DMS153 treated with DMSO at 0.1 percent for 48 hours (cell line): Measurements from ENCODE around the gene HEPACAM2.

Experiments
- DNase-seq: peaks from one replicate; lab custom pipeline; 2025; ENCODE audit not compliant: unreplicated experiment; lab: John Stamatoyannopoulos, UW

The HEPACAM2 gene

DNA sequence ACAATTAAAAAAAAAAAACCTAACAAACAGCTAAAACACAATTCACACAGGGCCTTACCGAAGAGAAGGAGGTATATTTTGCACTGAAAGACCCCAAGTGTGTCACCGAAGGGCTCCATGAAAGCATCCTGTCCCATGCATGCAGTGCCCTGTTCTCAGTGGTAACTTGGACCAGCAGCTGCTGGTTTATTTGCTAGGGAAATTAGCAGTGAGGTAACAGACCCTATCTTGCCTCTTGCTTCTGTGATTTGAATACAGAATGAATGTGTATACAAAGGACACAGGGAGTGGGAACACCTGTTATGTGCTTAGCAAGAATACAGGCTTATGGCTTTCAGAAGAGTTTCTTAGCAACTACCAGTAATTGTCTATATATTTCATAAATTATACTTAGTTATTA is at the start of gene HEPACAM2:
HEPACAM2 (minus strand) TSS at position 160 of the 400 bp plus-strand sequence.
- DNase-seq: peak; percentile 86

DNA sequence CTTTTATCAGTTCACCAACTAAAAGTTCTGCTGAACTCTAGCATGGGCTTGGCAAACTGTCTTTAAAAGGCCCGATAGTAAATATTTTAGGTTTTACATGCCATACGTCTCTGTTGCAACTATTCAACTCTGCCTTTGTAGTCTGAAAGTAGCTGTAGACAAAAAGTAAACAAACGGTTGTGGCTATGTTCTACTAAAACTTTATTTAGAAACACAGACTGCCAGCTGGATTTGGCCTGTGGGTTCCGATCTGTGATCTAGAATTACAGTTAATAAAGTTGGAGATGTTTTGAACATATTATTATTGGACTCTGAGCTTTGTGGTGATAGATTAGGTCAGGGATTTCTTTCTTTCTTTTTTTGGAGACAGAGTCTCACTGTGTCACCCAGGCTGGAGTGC is 39.0 kb upstream of the HEPACAM2 start:
- DNase-seq: no peak

DNA sequence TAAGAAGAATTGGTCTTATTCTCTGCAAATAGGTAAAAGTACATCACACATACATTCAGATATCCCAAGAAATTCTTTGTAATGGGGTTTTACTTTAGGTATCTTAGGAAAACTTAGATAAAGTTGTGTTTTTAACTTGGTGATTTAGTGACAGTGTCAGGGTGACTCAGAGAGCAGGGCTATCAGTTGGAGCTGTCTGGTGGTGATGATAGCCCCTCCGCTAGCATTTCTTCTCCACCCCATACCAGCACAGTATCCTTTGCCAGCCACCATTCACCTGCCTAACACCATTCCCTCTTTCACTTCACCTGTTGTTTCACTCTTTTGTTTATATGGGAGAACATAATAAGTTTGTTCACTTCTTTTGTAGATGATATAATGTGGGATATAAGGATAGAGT is 36.3 kb upstream of the HEPACAM2 start:
- no peak for DNase-seq

DNA sequence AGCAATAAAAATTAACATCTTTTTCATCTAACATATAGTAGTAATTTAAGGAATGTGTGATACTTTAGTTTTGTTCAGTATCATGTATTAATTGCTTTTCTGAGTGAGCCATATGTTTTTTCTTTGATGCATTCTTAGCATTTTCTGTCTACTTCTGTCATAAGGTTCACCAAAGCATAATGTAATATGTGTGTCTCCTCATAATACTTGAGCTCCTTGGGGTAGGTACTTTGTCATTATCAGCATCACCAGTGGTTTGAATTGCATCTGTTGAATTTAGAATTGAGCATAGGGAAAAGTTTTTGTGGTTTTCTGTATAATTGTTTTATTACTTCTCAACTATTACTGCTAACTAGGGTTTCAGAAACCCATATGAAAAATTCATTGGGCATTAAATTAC is 32.4 kb upstream of the HEPACAM2 start:
- no peak for DNase-seq

DNA sequence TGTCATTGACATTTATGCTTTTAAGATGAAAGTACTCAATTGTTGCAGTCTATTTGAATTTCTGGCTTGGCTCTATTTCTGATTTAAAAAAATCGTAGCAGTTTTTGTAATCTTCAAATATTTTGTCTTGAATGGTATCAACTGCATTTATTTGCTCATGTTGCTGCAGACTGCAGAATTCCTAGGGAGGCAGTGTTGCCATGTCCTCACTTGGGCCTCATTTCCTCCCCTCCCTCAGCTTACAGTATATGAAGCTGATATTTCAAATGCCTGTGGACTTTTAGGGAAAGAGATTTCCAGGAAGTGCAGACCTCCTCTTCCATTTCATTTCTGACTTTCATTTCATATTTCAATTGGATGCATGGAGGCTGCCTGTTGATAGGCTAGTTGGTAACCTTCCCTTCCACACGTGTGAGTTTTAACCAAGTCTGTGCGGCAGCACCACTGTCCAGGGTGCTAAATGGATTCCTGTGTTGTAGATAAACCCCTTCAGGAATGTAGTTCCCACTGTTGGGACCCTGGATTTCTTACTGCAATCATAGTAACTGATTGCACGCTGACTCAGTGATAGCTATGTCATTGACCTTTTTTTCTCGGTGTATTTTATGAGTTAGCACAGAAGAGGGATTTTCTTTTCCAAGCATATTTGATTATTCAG is 23.4 kb upstream of the HEPACAM2 start:
- no peak for DNase-seq

DNA sequence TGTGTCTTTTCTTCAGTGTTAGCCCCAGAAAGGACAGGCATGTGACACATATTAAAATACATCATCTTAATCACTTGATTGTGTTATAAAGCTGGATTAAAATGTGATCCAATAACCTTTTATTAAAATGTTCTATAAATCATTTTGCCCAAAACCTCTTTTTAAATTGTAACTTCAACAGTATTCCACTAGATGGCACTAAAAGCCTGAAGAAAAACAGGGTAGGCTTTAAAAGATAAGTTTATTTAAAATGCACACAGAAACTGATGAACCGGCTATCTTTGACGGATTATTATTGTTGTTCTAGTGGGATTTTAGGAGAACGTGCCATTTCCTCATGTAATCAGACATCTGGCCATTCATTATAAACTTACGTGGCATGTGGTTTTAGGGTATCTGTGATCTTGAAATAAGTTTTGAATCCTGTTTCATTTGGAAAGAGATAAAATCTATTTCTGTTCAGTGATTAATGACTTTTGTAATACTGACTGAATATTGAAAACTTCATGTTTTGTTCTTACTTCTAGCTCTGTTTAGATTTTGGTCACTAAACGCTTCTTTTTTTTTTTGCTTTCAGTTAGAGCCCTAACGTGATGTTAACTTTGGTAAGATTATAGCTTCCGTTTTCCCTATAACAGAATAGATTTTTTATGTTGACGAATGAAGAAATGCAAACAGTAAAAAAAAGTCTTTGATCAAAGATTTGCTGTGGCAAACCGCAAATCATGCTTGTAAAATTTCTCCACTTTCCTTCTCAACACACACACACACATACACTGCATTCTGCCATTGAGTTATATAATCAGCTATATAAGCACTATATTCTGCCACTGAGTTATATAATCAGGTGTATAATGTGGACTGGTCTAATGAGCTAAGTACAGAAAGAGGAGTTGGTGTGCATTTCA is 19.5 kb upstream of the HEPACAM2 start:
- no peak for DNase-seq

DNA sequence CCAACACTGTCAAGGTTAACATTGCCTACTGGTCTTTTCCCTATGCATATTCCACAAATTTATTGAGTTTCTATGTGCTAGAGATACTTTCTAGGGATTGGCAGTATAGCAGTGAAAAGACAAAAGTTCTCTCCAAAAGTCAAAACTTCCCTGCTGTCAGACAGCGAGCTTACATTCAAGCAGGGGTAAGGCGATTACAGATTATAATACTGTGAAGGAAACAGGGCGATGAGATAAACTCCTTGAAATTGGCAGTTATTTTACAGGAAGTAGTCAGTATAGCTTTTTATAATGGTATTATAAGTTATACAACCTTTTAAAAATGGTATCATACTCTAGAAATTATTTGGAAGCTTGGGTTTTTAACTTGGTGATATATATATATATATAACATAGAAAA is 15.8 kb upstream of the HEPACAM2 start:
- DNase-seq: no peak

DNA sequence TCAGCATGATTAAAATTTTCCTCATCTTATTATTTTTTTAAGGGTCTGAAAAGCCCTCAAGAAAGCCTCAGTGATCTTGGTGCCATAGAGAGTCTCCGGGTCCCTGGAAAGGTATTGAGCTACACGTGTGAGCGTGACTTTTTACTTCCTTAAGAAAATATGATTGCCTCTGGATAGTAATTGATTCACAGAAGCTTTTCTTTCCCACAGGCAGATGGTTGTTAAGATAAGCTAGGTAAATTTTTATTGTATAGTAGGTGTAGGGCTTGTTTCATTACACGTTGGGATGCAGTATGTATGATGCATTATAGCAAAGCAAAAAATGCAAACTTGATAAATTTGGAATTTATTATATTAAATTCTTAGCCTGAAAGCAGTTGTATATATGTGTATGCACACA is 13.6 kb upstream of the HEPACAM2 start:
- no peak for DNase-seq

DNA sequence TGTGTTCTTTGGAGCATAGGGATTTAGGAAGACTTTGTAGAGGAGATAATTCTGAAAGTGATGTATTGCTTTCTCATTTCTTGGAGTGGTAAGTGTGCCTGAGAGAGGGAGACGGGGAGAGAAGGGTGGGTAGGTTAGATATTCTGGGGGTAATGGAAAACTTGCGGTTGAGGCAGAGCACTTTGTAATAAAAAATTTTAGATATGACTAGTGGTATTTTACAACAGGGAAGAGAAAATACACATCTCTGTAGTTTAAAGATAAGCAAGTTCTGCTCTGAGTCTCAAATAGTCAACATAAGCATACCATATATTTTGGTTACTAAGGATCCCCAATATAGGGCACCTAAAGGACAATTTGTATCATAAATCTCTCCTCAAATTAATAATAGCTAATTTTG is 12.5 kb upstream of the HEPACAM2 start:
- no peak for DNase-seq

DNA sequence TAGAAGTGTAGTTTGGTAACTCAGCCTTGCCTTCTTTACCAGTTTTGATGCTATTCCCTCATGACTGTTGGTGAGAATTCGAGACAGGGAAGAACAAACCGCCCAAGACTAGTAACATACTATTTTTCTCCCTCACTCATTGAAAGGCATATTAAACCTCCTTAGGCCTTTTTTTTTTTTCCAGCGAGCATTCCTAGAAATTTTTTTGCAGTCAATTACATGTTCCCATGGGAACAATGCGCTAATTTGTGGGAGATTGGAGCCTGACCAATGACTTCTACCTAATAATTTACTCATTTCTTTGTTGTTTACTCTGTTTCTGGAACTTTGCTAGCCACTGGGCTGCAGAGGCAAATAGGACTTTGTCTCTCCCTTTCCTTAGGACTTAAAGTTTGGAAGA is 11.9 kb upstream of the HEPACAM2 start:
- DNase-seq: no peak

DNA sequence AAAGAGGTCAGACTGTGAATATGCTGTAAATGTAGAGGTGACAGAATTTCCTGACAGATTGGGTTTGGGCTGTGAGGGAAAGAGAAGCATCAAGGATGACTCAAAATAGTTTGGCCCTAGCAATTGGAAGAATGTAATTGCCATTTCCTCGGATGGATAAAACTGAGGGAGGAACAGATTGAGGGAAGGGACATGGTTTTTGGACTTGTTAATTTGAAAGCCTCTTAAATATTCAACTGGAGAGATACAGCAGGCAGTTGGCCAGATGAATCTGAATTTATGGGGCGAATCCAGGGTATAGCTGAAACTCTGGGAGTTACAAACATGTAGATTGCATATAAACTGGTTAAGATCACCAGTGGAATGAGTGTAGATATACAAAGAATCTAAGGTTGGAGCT is 9.3 kb upstream of the HEPACAM2 start:
- DNase-seq: no peak

DNA sequence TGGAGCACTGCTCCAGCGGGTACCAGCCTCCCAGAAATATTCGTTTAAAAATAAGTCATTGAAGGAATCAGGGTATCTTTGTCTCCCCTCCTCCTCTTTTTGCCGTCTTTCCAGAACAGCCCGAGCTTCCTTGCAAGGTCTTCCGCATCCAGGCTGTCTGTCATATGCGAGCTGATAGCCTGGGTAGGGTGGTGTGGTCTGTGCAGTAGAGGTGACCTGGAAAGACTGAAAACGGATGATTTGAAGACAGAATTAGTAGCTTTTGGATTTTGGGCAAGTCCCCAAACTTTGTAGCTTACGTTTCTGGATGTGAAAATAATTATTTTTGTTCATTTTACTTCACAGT is 6.4 kb upstream of the HEPACAM2 start:
- no peak for DNase-seq

DNA sequence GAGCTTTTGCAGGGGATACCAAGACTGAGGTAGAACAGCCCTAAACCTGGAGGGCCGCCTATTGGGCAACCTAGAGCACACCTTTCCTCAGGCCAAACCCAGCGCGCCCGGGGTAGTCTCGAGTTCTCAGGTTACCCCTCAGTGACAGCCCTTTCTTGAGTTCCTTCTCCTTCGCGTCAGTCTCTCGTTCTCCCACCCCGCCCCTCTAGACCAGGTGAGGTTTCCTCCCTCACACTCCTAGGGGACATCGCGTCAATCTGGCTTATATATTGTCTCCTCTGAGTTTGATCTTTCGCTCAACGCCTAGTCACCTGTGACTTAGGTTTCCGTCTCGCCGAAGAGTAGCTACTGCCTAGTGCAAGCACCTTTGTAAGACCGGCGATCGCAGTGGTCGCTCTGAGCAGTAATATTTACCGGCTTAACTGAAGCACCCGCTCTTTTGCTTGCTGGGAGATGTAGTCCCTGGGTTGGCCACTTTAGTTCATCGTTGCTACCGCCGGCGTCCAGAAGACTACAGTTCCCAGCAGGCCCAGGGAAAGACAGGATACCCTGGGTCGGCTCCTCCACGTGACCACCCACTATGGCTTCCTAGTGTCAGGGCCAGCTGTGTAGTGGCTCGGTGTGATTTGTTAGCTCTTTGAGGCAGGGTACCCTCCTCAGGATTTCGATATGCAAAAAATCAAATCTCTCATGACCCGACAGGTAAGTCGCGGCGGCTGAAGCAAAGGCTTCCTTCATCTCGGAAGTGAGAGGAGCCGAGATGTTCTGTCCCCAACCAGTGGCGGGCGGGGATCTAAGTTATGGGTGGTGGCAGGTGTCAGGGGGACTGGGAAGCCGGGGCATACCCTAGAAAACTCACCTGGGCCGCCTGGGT is 5.8 kb upstream of the HEPACAM2 start, which contains the start of gene VPS50:
VPS50 (plus strand) TSS at position 568 of the 874 bp plus-strand sequence; CDS start at position 670, 102 bp downstream.
- DNase-seq: peak; percentile 97

DNA sequence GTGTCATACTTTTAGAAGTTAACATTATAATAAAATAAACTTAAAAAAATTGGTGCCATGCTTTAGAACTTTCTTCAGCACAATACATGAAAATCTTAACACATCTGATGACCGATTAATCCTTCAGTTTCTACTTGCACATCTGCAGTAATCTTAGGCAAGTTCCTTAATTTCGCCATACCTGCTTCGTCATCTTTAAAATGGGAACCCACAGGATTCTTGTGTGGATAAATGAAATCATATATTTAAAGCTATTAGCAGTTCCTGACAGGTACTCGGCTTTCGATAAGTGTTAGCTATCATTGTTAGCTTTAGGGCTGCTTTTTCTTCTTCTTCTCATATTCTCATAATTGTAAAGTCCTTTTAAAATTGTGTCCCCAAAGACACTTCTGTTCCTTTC is 5.0 kb upstream of the HEPACAM2 start:
- DNase-seq: no peak

DNA sequence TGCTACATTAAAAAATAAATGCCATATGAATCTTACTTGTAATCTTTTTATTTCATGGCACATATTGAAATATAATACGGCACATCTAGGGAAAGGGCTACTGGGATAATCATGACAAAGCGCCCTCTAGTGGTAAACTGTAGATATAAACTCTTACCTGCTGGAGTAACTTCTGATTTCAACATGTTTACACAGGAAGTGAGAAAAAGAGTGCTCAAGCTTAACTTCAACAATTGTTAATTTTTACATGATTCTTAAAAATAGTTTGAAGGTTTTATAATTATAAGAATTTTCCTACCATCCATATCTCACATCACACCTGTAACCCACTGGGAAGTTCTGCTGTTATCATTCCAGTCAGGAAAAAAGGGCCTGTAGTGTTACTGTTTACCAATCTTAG is 2.0 kb upstream of the HEPACAM2 start:
- DNase-seq: peak; percentile 89

DNA sequence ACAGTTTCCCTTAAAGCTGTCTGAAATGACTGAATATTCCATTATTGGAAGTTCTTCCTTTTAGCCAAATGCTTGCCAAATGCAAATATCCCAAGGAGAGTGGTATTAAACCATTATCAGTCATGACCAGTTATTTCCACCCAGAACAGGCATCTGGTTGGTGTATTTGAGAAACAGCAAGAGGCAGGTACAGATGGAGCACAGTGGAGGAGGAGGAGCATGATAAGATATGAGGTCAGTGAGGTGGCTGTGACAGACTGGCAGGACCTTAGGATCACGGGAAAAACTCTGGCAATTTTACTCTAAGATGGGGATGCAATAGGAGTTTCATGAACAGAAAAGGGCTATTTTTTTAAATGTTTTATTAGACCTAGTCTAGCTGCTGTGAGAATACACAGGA is 6.4 kb downstream of the HEPACAM2 start:
- DNase-seq: no peak

DNA sequence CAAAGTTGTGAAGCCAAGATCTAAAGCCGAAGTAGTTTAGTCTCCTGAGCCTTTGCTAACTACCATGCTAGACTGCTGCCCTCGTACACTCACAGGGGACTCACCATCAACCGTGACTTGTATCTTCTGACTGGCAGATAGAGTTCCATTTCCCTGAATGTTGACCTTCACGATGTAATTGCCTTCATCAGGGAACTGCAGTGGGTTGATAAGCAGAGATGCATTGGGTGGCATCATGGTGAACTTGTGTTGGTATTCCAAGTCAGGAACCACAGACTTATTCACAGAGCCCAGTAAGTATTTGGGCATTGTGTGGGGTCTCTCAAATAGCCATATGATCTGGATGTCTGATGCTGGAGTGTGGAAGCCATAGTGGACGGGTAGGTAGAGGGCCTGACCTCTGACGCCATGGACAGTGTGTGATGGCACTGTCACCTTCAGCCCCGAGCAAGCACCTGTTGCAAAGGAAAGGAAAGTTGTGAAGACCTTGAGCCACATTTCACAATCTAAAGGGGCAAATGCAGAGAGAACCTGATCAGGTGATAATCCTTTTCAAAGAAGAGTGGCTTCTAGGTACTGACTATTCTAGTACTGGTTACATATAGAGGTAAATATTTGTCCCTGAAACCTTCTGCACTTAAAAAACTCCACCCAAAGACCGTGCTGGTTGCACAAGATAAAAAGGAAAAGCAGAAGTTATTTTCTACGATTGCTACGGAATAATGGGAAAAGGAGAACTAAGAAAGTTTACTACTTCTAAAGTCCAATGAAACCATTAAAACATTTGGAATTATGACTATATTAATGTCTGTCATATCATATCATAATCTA is 7.1 kb downstream of the HEPACAM2 start:
- no peak for DNase-seq

DNA sequence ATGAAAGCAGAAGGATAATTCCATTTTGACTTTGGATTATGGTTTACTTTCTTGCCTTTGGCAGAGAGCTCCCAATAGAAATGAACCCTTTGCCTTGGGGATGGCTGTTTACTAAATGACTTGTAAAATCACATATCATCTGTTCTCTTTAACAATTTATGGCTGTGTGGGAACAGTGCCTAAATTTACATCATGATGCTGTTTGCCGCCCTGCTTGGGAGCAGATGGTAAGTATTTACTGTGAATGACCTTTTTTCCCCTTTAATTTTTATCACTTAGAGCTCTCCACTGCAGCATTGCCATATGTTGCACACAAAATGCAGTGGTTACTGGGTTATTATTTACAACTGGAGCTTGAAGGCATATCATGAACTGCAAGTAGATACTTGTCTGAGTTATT is 13.4 kb downstream of the HEPACAM2 start:
- DNase-seq: peak; percentile 65

DNA sequence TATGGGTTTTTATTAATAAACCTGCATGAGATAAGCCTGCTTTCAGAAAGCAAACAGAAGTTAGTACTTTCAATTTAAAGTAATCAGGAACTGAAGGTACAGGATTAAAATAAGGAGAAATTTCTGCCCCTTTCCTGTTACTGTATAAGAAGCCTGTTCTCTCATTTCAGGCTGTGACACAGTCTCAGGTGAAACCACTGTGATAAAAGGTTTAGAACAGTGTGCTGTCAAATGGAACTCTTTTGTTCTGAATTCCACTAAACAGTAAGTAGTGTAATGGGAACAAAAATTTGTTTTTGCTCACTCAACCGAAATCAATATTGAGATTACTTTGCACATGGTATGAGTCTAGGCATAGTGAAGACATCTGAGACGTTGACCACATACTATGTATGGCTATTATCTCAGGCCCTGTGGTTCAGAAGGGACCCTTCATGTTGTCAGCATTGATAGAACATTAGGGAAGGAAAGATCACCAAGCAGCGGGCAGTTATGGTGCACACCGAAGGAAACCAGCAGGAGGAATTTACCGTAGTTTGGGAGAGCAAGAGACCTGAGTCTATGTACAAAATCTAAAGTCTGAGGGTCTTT is 14.9 kb downstream of the HEPACAM2 start:
- no peak for DNase-seq

DNA sequence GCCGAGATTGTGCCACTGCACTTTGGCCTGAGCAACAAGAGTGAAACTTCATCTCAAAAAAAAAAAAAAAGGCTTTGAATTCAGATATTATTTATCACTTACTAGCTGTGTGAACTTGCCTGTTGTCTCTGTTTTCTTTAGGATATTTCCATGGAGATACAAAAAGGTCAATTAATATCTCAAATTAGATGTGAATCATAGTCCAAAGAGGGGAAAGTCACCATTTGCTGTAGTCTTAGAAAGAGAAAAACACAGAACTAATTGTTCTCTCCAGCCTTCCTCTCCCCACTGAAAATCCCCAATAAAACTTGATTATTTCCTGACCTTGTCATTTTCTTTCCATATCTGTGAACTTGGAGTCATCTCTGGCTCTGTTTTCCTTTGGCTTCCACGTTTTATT is 21.2 kb downstream of the HEPACAM2 start:
- DNase-seq: no peak
